ENCODE results near the gene PARP8.

PARP8 gene

DNA sequence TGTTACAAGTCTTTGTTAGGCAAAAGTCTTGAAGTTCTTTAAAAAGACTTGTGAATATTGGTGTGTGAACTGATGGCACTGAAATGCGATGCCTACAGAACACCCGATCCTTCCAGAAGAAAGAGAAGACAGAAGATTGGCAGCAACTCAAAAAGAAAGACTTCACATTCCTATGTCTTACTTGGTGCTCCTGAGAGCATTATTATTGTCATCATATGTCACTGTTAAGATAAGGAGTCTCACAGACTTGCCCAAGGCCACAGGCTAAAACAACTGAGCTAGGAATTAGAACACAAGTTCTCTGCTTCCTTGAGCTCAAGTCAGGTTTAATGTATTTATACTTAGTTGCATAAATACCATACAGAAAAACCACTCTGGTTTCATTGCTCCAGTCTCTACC, 198.0 kb downstream of the PARP8 start:
- TF ChIP-seq CTCF (IDR thresholded peaks at IDR 0.05; ENCODE audit: low read depth, low read length, missing control alignments), result no peak
- in situ Hi-C loops (cut with HindIII; ENCODE audit: low pct_ligation_motif_present, low sequenced_read_pairs), result no loop called here
- DNase-seq, result no peak
- H3K27ac ChIP-seq, result no peak overlapping the region
- H3K27me3 ChIP-seq (replicated peaks), result no peaks in the 10 kb centered on the region
- H3K36me3 ChIP-seq (replicated peaks), result no peaks in the 10 kb centered on the region
- no peak overlapping the region for H3K4me3 ChIP-seq (ENCODE audit: low read depth, low read length)

DNA sequence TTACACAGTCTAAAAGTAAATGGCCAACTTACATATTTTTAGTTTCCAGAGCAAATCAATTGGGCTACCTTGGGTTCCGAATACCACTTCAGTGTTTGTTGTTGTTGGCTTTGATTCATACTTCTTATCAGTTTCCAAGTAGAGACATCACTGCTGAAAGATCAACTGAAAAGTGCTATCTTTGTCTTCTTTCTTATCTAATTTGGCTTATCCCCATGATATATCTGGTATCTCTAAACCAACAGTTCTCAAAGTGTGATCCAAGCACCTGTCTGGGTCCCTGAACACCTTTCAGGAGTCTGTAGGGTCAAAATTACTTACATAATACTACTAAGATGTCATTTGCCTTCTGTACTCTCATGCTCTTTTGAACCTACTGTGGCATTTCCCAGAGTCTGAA, 200.0 kb downstream of the PARP8 start:
- no peak for DNase-seq
- Histone ChIP-seq H3K27me3 (replicated peaks) (no peaks in the 10 kb centered on the region), H3K4me3 (ENCODE audit: low read depth, low read length) (no peak overlapping the region), H3K36me3 (replicated peaks) (no peaks in the 10 kb centered on the region), H3K27ac (no peak overlapping the region)
- in situ Hi-C loops (cut with HindIII; ENCODE audit: low pct_ligation_motif_present, low sequenced_read_pairs), result no loop called here
- no peak for TF ChIP-seq CTCF (IDR thresholded peaks at IDR 0.05; ENCODE audit: low read depth, low read length, missing control alignments)

GRCh38 chr5:50867140-50867539, 200.7 kb downstream of the PARP8 start:
- in situ Hi-C loops (cut with HindIII; ENCODE audit: low pct_ligation_motif_present, low sequenced_read_pairs), result no loop called here
- Histone ChIP-seq H3K36me3 (replicated peaks) (no peaks in the 10 kb centered on the region), H3K27ac (no peak overlapping the region), H3K4me3 (ENCODE audit: low read depth, low read length) (no peak overlapping the region), H3K27me3 (replicated peaks) (no peaks in the 10 kb centered on the region)
- TF ChIP-seq CTCF (IDR thresholded peaks at IDR 0.05; ENCODE audit: low read depth, low read length, missing control alignments), result no peak
- DNase-seq, result no peak

- Histone ChIP-seq H3K36me3 (replicated peaks) (no peaks in the 10 kb centered on the region), H3K4me3 (ENCODE audit: low read depth, low read length) (no peak overlapping the region), H3K27ac (no peak overlapping the region), H3K27me3 (replicated peaks) (no peaks in the 10 kb centered on the region)
- in situ Hi-C loops (cut with HindIII; ENCODE audit: low pct_ligation_motif_present, low sequenced_read_pairs), result no loop called here
- no peak for DNase-seq
- TF ChIP-seq CTCF (IDR thresholded peaks at IDR 0.05; ENCODE audit: low read depth, low read length, missing control alignments), result no peak
These were observed 207.3 kb downstream of the PARP8 start for GRCh38 chr5:50873595-50874277.

DNA sequence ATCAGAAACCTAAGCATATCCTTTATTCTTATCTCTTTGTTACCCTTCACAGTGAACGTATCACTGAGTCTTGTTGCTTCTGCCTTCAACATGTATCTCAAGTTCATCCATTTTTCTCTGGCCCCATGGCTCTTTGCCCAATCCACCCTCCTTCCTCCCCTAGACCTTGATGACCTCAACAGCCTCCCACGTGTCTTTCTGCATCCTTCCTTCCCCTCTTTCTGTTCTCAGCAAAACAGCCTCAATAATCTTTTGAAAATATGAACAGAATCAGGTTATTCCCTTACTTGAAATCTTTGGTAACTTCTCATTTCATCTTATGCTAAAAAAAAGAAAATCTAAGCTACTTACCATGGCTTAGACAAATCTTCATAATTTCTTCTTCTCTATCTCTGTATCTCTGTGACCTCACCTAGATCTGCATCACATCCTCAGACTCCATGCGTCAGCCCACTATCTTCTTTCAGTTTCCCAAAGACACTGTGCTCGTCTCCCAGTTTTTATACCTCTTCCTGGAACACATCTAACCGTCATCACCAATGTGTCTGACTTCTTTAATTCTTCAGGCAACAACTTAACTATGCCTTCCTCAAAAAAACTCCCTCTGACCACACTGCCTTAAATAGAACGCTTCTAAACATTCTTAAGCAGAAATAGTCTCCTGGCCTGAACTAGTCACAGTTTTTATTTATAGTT, 208.0 kb downstream of the PARP8 start:
- Histone ChIP-seq H3K36me3 (replicated peaks) (no peaks in the 10 kb centered on the region), H3K27ac (no peak overlapping the region), H3K4me3 (ENCODE audit: low read depth, low read length) (no peak overlapping the region), H3K27me3 (replicated peaks) (no peaks in the 10 kb centered on the region)
- no peak for TF ChIP-seq CTCF (IDR thresholded peaks at IDR 0.05; ENCODE audit: low read depth, low read length, missing control alignments)
- DNase-seq, result no peak
- in situ Hi-C loops (cut with HindIII; ENCODE audit: low pct_ligation_motif_present, low sequenced_read_pairs), result no loop called here

DNA sequence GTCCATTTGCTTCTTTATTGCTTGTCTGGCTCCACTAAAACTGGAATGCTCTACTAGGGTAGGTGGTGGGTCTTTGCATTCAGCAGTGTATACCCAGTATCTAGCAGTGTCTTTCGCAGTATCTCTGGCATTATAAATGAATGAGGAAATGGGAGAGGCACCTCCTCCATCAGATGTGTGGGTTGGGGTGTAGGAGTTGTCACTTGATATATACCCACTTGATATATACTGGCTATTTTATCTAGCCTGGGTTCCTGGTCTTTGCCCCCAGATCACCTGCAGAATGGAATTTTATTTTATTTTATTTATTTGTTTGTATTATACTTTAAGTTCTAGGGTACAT, 208.5 kb downstream of the PARP8 start:
- H3K27me3 ChIP-seq (replicated peaks), result no peaks in the 10 kb centered on the region
- DNase-seq, result no peak
- TF ChIP-seq CTCF (IDR thresholded peaks at IDR 0.05; ENCODE audit: low read depth, low read length, missing control alignments), result no peak
- no peak overlapping the region for H3K4me3 ChIP-seq (ENCODE audit: low read depth, low read length)
- no peaks in the 10 kb centered on the region for H3K36me3 ChIP-seq (replicated peaks)
- in situ Hi-C loops (cut with HindIII; ENCODE audit: low pct_ligation_motif_present, low sequenced_read_pairs), result no loop called here
- H3K27ac ChIP-seq, result no peak overlapping the region

Measured in brain microvascular endothelial cell (primary cell).